Panc1 (cell line): Measurements from ENCODE around the gene NKAPL.

ENCODE experiments used
- REST ChIP-seq, 2 experiments: IDR thresholded peaks; 2 replicates each; pipeline ENCODE4 v1.6.1; 2011 to 2012; ENCODE audit warnings: low read depth in 2 of 2, control low read depth in 1 of 2, low read length in 1 of 2, mild to moderate bottlenecking in 1 of 2, moderate library complexity in 1 of 2; ENCODE audit not compliant: insufficient read depth in 1 of 2
- SIN3A ChIP-seq: IDR thresholded peaks from 2 replicates; pipeline ENCODE4 v1.6.1; 2012; ENCODE audit warnings: low read depth, mild to moderate bottlenecking, low read length, moderate library complexity, borderline replicate concordance; ENCODE audit not compliant: insufficient read depth

DNA sequence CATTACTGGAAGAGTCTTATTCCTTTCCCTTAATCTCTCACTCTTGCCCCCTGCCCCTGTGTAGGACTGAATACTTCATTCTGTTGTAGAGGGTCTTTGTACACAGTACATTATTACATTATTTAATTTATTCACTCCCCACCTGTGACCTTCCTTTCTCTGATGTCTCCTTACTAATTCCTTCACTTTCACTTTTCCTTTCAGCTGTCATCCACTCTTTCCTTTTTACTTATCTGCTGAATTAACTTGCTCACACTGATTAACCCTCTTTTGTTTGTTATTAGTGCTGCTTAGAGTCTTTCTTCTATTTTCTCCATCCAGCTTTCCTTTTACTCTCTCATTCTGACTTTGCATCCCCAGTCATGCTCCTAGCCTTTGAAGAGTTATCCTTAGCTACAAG lies 15.8 kb downstream of the NKAPL start:
- TF ChIP-seq SIN3A (no peak), REST (IDR thresholded peaks at IDR 0.05; ENCODE audit: insufficient read depth in 1 of 2, low read depth in 2 of 2, low read length in 1 of 2) (no peak)
